Esophagus muscularis mucosa (tissue), 4 donors: Measurements from ENCODE around the gene IL11RA. TPM values are rescaled to one million over a fixed set of nuclear protein-coding genes. Genes with fewer than 3 reads are reported as not detected.

Experiments
- DNase-seq: peaks from one replicate; pipeline ENCODE4 v3.0.0-alpha.2; 2017; ENCODE audit errors: extremely low spot score
- H3K27ac ChIP-seq, 4 donors: fragments of 200-600 bp; sonication (generic); replicated peaks in 1 of 4; 1 replicate in 3 of 4; 2 replicates in 1 of 4; pipeline ENCODE4 v1.5.1; 2016 to 2019; ENCODE audit warnings: mild to moderate bottlenecking in 1 of 4
- H3K27me3 ChIP-seq, 4 donors: fragments of 200-600 bp; sonication (generic); one replicate each; pipeline versions ENCODE4 v1.5.1 to v1.6.0; 2016 to 2019
- H3K36me3 ChIP-seq, 4 donors: fragments of 200-600 bp; sonication (generic); one replicate each; pipeline ENCODE4 v1.5.1; 2016 to 2019
- H3K4me1 ChIP-seq, 4 donors: fragments of 200-600 bp; sonication (generic); one replicate each; pipeline ENCODE4 v1.5.1; 2016 to 2019
- H3K4me3 ChIP-seq, 4 donors: fragments of 200-600 bp; sonication (generic); 1 replicate in 2 of 4; 2 replicates in 2 of 4; pipeline ENCODE4 v1.5.1; 2016 to 2019; ENCODE audit warnings: mild to moderate bottlenecking in 4 of 4, moderate library complexity in 1 of 4
- H3K9me3 ChIP-seq, 4 donors: fragments of 200-600 bp; sonication (generic); 1 replicate in 3 of 4; 2 replicates in 1 of 4; pipeline ENCODE4 v1.5.1; 2016 to 2019
- CTCF ChIP-seq, 3 experiments: fragments of 200-600 bp in 2 of 3; fragments of 450-650 bp in 1 of 3; sonication (generic) in 2 of 3; IDR thresholded peaks; one replicate each; pipeline ENCODE4 v1.5.1; 2017 to 2019; ENCODE audit warnings: antibody characterized with exemption in 3 of 3, mild to moderate bottlenecking in 2 of 3, moderate library complexity in 1 of 3
- EP300 ChIP-seq: sonication (generic); formaldehyde crosslinking; IDR thresholded peaks from one replicate; pipeline ENCODE4 v1.6.1; 2017; ENCODE audit warnings: antibody characterized with exemption
- POLR2A ChIP-seq: fragments of 450-650 bp; IDR thresholded peaks from one replicate; pipeline ENCODE4 v1.6.1; 2017; ENCODE audit warnings: antibody characterized with exemption, moderate library complexity, mild to moderate bottlenecking, low read depth
- POLR2AphosphoS5 ChIP-seq, 2 donors: sonication (generic); formaldehyde crosslinking; IDR thresholded peaks; one replicate each; pipeline ENCODE4 v1.6.1; 2017; ENCODE audit warnings: antibody characterized with exemption in 2 of 2
- WGBS: methylation state at CpG from one replicate; pipeline ENCODE4 v1.1.5; 2018; 5-methylcytosine and 5-hydroxymethylcytosine counted together
- intact Hi-C: fragments of 100-400 bp; cut with DNase I; formaldehyde crosslinking; loops from one replicate; pipeline ENCODE4 v1.15.1; 2023
- total RNA-seq, 4 donors: library from RNA; depleted of rRNA; stranded (reverse); fragments of >200 nt; gene quantifications; one replicate each; pipeline versions ENCODE4 v1.1.0 to v1.2.1, GENCODE V29; 2016

IL11RA gene
- total RNA-seq, 4 donors from 2014 or later, result 33.0 to 40.2 (median 33.9) TPM

DNA sequence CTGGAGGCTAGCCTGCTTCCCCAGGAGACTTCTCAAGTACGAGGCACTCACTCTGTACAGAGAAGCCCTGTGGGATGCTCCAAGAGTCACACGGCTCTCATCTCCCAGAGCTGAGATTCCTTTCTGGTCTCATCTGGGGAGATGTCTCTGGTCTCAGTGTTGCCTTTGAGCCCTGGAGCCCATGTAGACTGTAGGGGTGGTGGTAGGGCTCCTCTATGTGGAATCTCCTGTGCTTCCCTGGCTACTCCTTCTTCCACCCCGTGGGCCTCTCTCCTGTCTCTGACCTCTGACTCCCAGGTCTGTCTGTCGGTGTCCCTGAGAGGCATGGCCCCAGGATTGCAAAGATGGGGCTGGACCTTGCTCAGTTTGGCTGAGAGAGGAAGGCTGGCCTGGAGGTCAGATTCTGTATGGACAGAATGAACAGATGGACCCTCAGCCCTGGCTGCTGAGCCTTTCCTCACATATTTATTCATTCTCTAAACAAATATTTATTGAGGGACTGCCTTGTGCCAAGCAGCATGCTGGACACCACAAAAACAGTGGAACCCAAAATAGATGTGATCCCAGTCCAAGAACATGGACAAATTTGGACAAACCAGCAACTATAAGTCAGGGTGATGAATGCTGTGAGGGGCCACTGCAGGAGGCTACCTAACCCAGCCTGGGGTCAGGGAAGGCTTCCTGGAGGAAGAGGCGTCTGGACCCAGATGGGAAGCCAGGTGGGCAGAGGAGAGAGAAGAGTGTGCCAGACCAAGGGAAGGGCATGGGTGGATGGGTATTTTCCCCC lies 36.5 kb downstream of the IL11RA start:
- no peak overlapping the region for H3K4me3 ChIP-seq
- no peaks in the 10 kb centered on the region for H3K27me3 ChIP-seq
- no peaks in the 10 kb centered on the region for H3K9me3 ChIP-seq
- H3K36me3 ChIP-seq, result peaks cover 0 to 1% (median 0%) of the 10 kb centered on the region in 4 donors
- WGBS, result 86% methylated on average over 2 of the region's 5 CpGs
- TF ChIP-seq POLR2A (no peak), CTCF (IDR thresholded peaks at IDR 0.05) (no peak), EP300 (no peak), POLR2AphosphoS5 (IDR thresholded peaks at IDR 0.05) (no peak)
- peaks cover 0 to 13% (median 0%) of the 10 kb centered on the region in 4 donors for H3K4me1 ChIP-seq
- DNase-seq, result no peak
- intact Hi-C loops, result no loop called here
- H3K27ac ChIP-seq, result no peak overlapping the region

- Histone ChIP-seq H3K27me3 (no peaks in the 10 kb centered on the region), H3K4me3 (no peak overlapping the region), H3K4me1 (peaks cover 0 to 13% (median 0%) of the 10 kb centered on the region in 4 donors), H3K36me3 (no peaks in the 10 kb centered on the region), H3K9me3 (no peaks in the 10 kb centered on the region), H3K27ac (no peak overlapping the region)
- DNase-seq, result no peak
- WGBS, result 86% methylated on average over 4 of the region's 4 CpGs
- TF ChIP-seq EP300 (no peak), POLR2AphosphoS5 (IDR thresholded peaks at IDR 0.05) (no peak), POLR2A (no peak)
- intact Hi-C loops, result no loop called here
These were observed 37.1 kb downstream of the IL11RA start for GRCh38 chr9:34689116-34689470.

DNA sequence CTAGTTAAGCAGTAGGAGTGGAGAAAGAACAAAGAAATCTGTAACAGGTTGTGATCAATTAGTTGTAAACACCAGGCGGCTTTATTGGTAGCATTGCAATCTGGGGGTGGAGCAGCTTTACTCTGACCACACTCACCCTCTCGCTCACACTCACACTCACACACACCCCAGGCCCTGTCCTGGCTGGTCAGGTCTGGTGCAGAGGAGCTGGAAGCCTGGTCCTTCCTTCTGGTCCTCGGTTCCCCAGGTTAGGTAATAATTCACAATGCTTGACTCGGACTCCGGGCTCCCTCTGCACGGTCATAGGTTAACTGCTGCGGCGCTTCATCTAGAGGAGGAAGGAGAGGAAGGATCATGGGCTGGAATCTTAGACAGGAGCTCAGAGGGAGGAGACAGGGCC lies 37.5 kb downstream of the IL11RA start:
- H3K4me3 ChIP-seq, result no peak overlapping the region
- no peak overlapping the region for H3K27ac ChIP-seq
- WGBS, result 92% methylated on average over 8 of the region's 8 CpGs
- intact Hi-C loops, result no loop called here
- H3K4me1 ChIP-seq, result peaks cover 0 to 13% (median 0%) of the 10 kb centered on the region in 4 donors
- no peaks in the 10 kb centered on the region for H3K36me3 ChIP-seq
- TF ChIP-seq POLR2A (no peak), POLR2AphosphoS5 (IDR thresholded peaks at IDR 0.05) (no peak), CTCF (IDR thresholded peaks at IDR 0.05) (no peak), EP300 (no peak)
- no peaks in the 10 kb centered on the region for H3K27me3 ChIP-seq
- H3K9me3 ChIP-seq, result no peaks in the 10 kb centered on the region
- DNase-seq, result no peak

GRCh38 chr9:34690983-34691935 lies 39.3 kb downstream of the IL11RA start, which contains the start of gene CCL19:
CCL19 (minus strand) TSS chr9:34691276; CDS start chr9:34691139, 137 bp downstream.
- DNase-seq, result no peak
- 39% methylated on average over 5 of the region's 6 CpGs for WGBS
- intact Hi-C loops, result no loop called here
- no peak within 1 kb of the TSS for H3K4me3 ChIP-seq
- TF ChIP-seq POLR2A, result no peak
- no peak for TF ChIP-seq CTCF (IDR thresholded peaks at IDR 0.05)
- no peak for TF ChIP-seq POLR2AphosphoS5 (IDR thresholded peaks at IDR 0.05)
- no peak for TF ChIP-seq EP300
- no peak within 1 kb of the TSS for H3K27ac ChIP-seq
- no peaks in the 10 kb centered on the region for H3K27me3 ChIP-seq
- peaks cover 0 to 13% (median 0%) of the 10 kb centered on the region in 4 donors for H3K4me1 ChIP-seq
- no peaks in the 10 kb centered on the region for H3K36me3 ChIP-seq
- no peaks in the 10 kb centered on the region for H3K9me3 ChIP-seq

- H3K27me3 ChIP-seq, result no peaks in the 10 kb centered on the region
- H3K4me3 ChIP-seq, result no peak overlapping the region
- H3K36me3 ChIP-seq, result no peaks in the 10 kb centered on the region
- no peak overlapping the region for H3K27ac ChIP-seq
- no peak for DNase-seq
- intact Hi-C loops, result no loop called here
- no peaks in the 10 kb centered on the region for H3K9me3 ChIP-seq
- WGBS, result 74% methylated on average over 5 of the region's 5 CpGs
- TF ChIP-seq CTCF (IDR thresholded peaks at IDR 0.05) (no peak), POLR2A (no peak), POLR2AphosphoS5 (IDR thresholded peaks at IDR 0.05) (no peak), EP300 (no peak)
- peaks cover 0 to 11% (median 0%) of the 10 kb centered on the region in 4 donors for H3K4me1 ChIP-seq
These were observed 39.9 kb downstream of the IL11RA start for GRCh38 chr9:34691936-34692315.
